ENCODE measurements around the gene EIF2S1. TPM values are rescaled to one million over a fixed set of nuclear protein-coding genes. Genes with fewer than 3 reads are reported as not detected.

EIF2S1 gene
- total and polyA plus RNA-seq, 2 of the 13 experiments (the other 11 are each of a cell fraction or from before 2014, with no cell fraction given), result 49.1 to 246 TPM

DNA sequence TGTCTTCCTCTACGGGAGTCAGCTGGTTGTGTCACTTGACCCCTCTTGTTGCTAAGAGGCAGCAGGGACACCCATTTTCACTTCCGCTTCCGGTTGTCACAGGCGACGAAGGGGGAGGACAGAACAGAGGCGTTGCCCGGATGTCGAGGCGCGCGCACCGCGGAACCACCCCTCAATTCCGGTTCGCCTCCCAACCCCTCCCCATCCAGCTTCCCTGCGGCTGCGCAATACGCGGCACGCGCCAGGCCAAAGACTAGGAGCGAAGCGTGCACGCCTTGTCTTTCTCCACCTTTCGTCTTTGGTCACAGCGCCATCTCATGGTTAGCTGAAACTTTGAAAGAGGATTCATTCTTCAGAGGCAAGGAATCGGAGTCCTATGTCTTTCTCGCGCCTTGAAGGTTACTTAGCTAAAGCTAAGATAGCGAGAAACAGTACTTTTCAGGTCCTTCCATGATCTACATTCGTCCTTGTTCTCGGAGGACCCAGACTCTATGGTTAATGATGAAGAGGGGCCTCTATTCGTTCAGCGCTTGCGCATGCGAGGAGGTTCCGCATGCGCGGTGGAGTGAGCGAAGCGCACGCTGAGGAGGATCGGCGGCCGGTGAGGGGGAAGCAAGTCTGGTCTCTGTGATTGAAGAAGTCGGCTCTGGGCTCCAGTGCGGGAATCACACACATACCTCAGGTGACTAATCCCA lies at the start of gene EIF2S1, which contains the start of gene ATP6V1D (continued):
- TF ChIP-seq, protein P1, sequence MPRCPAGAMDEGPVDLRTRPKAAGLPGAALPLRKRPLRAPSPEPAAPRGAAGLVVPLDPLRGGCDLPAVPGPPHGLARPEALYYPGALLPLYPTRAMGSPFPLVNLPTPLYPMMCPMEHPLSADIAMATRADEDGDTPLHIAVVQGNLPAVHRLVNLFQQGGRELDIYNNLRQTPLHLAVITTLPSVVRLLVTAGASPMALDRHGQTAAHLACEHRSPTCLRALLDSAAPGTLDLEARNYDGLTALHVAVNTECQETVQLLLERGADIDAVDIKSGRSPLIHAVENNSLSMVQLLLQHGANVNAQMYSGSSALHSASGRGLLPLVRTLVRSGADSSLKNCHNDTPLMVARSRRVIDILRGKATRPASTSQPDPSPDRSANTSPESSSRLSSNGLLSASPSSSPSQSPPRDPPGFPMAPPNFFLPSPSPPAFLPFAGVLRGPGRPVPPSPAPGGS (CRISPR knock-in tag; IDR thresholded peaks at IDR 0.05), result 0 out of 2 replicates have a peak, but pooled peaks have one; percentile 79
- TF ChIP-seq RBM39 (IDR thresholded peaks at IDR 0.05; ENCODE audit: low read depth, low read length, poor library complexity, severe bottlenecking) (peak; percentile 51), ZIK1 (CRISPR knock-in tag; IDR thresholded peaks at IDR 0.05; ENCODE audit: borderline replicate concordance, low read depth) (0 out of 2 replicates have a peak, but pooled peaks have one; percentile 46), RFX3 (CRISPR knock-in tag; IDR thresholded peaks at IDR 0.05) (peak; percentile 88), SSRP1 (CRISPR knock-in tag; IDR thresholded peaks at IDR 0.05) (no peak), WIZ (CRISPR knock-in tag; IDR thresholded peaks at IDR 0.05) (no peak; the same call in 1 of the 2 replicates), PHF8 (CRISPR knock-in tag; IDR thresholded peaks at IDR 0.05) (peak; percentile 90; the same call in 1 of the 2 replicates), ZMYM3 (CRISPR knock-in tag; IDR thresholded peaks at IDR 0.05) (peak; percentile 22; the same call in 1 of the 2 replicates), ZC3H4 (CRISPR knock-in tag; IDR thresholded peaks at IDR 0.05; ENCODE audit: borderline replicate concordance) (no peak), SIN3A (IDR thresholded peaks at IDR 0.05; ENCODE audit: borderline replicate concordance, low read depth, low read length) (peak; percentile 100), ZNF543 (CRISPR knock-in tag; IDR thresholded peaks at IDR 0.05) (no peak), KLF12 (CRISPR knock-in tag; IDR thresholded peaks at IDR 0.05; ENCODE audit: borderline replicate concordance) (peak; percentile 95; the same call in 1 of the 2 replicates)
- TF ChIP-seq, protein P2, sequence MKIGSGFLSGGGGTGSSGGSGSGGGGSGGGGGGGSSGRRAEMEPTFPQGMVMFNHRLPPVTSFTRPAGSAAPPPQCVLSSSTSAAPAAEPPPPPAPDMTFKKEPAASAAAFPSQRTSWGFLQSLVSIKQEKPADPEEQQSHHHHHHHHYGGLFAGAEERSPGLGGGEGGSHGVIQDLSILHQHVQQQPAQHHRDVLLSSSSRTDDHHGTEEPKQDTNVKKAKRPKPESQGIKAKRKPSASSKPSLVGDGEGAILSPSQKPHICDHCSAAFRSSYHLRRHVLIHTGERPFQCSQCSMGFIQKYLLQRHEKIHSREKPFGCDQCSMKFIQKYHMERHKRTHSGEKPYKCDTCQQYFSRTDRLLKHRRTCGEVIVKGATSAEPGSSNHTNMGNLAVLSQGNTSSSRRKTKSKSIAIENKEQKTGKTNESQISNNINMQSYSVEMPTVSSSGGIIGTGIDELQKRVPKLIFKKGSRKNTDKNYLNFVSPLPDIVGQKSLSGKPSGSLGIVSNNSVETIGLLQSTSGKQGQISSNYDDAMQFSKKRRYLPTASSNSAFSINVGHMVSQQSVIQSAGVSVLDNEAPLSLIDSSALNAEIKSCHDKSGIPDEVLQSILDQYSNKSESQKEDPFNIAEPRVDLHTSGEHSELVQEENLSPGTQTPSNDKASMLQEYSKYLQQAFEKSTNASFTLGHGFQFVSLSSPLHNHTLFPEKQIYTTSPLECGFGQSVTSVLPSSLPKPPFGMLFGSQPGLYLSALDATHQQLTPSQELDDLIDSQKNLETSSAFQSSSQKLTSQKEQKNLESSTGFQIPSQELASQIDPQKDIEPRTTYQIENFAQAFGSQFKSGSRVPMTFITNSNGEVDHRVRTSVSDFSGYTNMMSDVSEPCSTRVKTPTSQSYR (CRISPR knock-in tag; IDR thresholded peaks at IDR 0.05; ENCODE audit: borderline replicate concordance), result peak; percentile 66; the same call in 1 of the 2 replicates
- TF ChIP-seq, protein P3, sequence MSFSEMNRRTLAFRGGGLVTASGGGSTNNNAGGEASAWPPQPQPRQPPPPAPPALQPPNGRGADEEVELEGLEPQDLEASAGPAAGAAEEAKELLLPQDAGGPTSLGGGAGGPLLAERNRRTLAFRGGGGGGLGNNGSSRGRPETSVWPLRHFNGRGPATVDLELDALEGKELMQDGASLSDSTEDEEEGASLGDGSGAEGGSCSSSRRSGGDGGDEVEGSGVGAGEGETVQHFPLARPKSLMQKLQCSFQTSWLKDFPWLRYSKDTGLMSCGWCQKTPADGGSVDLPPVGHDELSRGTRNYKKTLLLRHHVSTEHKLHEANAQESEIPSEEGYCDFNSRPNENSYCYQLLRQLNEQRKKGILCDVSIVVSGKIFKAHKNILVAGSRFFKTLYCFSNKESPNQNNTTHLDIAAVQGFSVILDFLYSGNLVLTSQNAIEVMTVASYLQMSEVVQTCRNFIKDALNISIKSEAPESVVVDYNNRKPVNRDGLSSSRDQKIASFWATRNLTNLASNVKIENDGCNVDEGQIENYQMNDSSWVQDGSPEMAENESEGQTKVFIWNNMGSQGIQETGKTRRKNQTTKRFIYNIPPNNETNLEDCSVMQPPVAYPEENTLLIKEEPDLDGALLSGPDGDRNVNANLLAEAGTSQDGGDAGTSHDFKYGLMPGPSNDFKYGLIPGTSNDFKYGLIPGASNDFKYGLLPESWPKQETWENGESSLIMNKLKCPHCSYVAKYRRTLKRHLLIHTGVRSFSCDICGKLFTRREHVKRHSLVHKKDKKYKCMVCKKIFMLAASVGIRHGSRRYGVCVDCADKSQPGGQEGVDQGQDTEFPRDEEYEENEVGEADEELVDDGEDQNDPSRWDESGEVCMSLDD (CRISPR knock-in tag; IDR thresholded peaks at IDR 0.05; ENCODE audit: borderline replicate concordance), result no peak
- TF ChIP-seq, protein P4, sequence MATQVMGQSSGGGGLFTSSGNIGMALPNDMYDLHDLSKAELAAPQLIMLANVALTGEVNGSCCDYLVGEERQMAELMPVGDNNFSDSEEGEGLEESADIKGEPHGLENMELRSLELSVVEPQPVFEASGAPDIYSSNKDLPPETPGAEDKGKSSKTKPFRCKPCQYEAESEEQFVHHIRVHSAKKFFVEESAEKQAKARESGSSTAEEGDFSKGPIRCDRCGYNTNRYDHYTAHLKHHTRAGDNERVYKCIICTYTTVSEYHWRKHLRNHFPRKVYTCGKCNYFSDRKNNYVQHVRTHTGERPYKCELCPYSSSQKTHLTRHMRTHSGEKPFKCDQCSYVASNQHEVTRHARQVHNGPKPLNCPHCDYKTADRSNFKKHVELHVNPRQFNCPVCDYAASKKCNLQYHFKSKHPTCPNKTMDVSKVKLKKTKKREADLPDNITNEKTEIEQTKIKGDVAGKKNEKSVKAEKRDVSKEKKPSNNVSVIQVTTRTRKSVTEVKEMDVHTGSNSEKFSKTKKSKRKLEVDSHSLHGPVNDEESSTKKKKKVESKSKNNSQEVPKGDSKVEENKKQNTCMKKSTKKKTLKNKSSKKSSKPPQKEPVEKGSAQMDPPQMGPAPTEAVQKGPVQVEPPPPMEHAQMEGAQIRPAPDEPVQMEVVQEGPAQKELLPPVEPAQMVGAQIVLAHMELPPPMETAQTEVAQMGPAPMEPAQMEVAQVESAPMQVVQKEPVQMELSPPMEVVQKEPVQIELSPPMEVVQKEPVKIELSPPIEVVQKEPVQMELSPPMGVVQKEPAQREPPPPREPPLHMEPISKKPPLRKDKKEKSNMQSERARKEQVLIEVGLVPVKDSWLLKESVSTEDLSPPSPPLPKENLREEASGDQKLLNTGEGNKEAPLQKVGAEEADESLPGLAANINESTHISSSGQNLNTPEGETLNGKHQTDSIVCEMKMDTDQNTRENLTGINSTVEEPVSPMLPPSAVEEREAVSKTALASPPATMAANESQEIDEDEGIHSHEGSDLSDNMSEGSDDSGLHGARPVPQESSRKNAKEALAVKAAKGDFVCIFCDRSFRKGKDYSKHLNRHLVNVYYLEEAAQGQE (IDR thresholded peaks at IDR 0.05; ENCODE audit: borderline replicate concordance in 1 of 2, low read depth in 1 of 2, low read length in 2 of 2), result no peak
